Measurements from ENCODE around the gene ZNF169.
"Not testable (repeated sequence)": the region's sequence is repeated elsewhere in the genome, so short reads cannot be mapped to it uniquely, and the experiment has no call there.

The ZNF169 gene

GRCh38 chr9:94287877-94288513, 28.9 kb downstream of the ZNF169 start:
- no peak for DNase-seq

GRCh38 chr9:94289691-94290090, 30.6 kb downstream of the ZNF169 start:
- no peak for DNase-seq

GRCh38 chr9:94298949-94299599, 40.0 kb downstream of the ZNF169 start:
- DNase-seq, result no peak

- no peak for DNase-seq
Measured at GRCh38 chr9:94300470-94301301, 41.6 kb downstream of the ZNF169 start.

GRCh38 chr9:94301583-94301982, 42.5 kb downstream of the ZNF169 start:
- no peak for DNase-seq

- DNase-seq, result no peak
Measured at GRCh38 chr9:94302426-94302825, 43.3 kb downstream of the ZNF169 start.

- DNase-seq, result no peak
Measured at GRCh38 chr9:94303321-94303720, 44.2 kb downstream of the ZNF169 start.

GRCh38 chr9:94315034-94315984, 56.2 kb downstream of the ZNF169 start:
- not testable (repeated sequence) for DNase-seq

GRCh38 chr9:94316236-94316635, 57.1 kb downstream of the ZNF169 start:
- DNase-seq, result not testable (repeated sequence)

- DNase-seq, result not testable (repeated sequence)
Measured at GRCh38 chr9:94317949-94318657, 59.0 kb downstream of the ZNF169 start.

- DNase-seq, result not testable (repeated sequence)
Measured at GRCh38 chr9:94322342-94322940, 63.3 kb downstream of the ZNF169 start.

GRCh38 chr9:94323153-94323798, 64.2 kb downstream of the ZNF169 start:
- not testable (repeated sequence) for DNase-seq

GRCh38 chr9:94325583-94325982, 66.5 kb downstream of the ZNF169 start:
- DNase-seq, result not testable (repeated sequence)

GRCh38 chr9:94328544-94328943, 69.4 kb downstream of the ZNF169 start, which contains the start of gene NUTM2F:
TSS of gene NUTM2F (minus strand) at chr9:94328644. CDS start at chr9:94328623, 21 bp downstream.
- not testable (repeated sequence) for DNase-seq

- not testable (repeated sequence) for DNase-seq
Measured at GRCh38 chr9:94336445-94336844, 77.3 kb downstream of the ZNF169 start.

GRCh38 chr9:94338723-94339122, 79.6 kb downstream of the ZNF169 start:
- peak; percentile 20 for DNase-seq

- peak; percentile 12 for DNase-seq
Measured at GRCh38 chr9:94339657-94340056, 80.6 kb downstream of the ZNF169 start.

GRCh38 chr9:94340750-94341149, 81.7 kb downstream of the ZNF169 start:
- DNase-seq, result peak; percentile 7

- DNase-seq, result not testable (repeated sequence)
Measured at GRCh38 chr9:94341703-94342102, 82.6 kb downstream of the ZNF169 start.

- peak; percentile 1 for DNase-seq
Measured at GRCh38 chr9:94347451-94347850, 88.4 kb downstream of the ZNF169 start.

GRCh38 chr9:94348754-94349153, 89.7 kb downstream of the ZNF169 start:
- DNase-seq, result not testable (repeated sequence)
